Heart right ventricle (tissue), 16 donors: ENCODE data around the gene PRPSAP1. TPM values are rescaled to one million over a fixed set of nuclear protein-coding genes. Genes with fewer than 3 reads are reported as not detected.

ENCODE experiments used
- ATAC-seq, 8 donors: fragments of 200-7000 bp; cut with Tn5 transposase; one replicate each; pipeline ENCODE4 v1.9.1; 2020; ENCODE audit warnings: mild to moderate bottlenecking in 8 of 8, moderate library complexity in 8 of 8, moderate number of reproducible peaks in 1 of 8
- DNase-seq, 2 donors: peaks; one replicate each; pipeline ENCODE4 v3.0.0-alpha.2; 2020
- H3K27ac ChIP-seq, 10 donors: fragments of 200-600 bp; sonication (generic) in 2 of 10; one replicate each; pipeline versions ENCODE4 v1.5.0 to v1.8.0; 2020 to 2022; ENCODE audit warnings: mild to moderate bottlenecking in 3 of 10
- H3K27me3 ChIP-seq, 7 donors: fragments of 200-600 bp; one replicate each; pipeline ENCODE4 v1.8.0; 2021 to 2022; ENCODE audit warnings: mild to moderate bottlenecking in 2 of 7
- H3K36me3 ChIP-seq, 9 donors: fragments of 200-600 bp; sonication (generic) in 1 of 9; one replicate each; pipeline versions ENCODE4 v1.5.0 to v1.8.0; 2020 to 2022; ENCODE audit warnings: mild to moderate bottlenecking in 2 of 9
- H3K4me1 ChIP-seq, 9 donors: fragments of 200-600 bp; sonication (generic) in 1 of 9; one replicate each; pipeline versions ENCODE4 v1.5.0 to v1.8.0; 2020 to 2022; ENCODE audit warnings: mild to moderate bottlenecking in 4 of 9
- H3K4me3 ChIP-seq, 10 donors: fragments of 200-600 bp; sonication (generic) in 2 of 10; one replicate each; pipeline versions ENCODE4 v1.5.0 to v1.8.0; 2020 to 2022; ENCODE audit warnings: mild to moderate bottlenecking in 7 of 10, moderate library complexity in 2 of 10
- H3K9me3 ChIP-seq, 11 donors: fragments of 200-600 bp in 10 of 11; sonication (generic) in 2 of 11; one replicate each; pipeline versions ENCODE4 v1.5.0 to v1.8.0; 2013 to 2022; ENCODE audit warnings: mild to moderate bottlenecking in 2 of 11, control low read depth in 1 of 11, moderate library complexity in 1 of 11
- CTCF ChIP-seq, 9 donors: fragments of 200-600 bp; sonication (generic) in 2 of 9; IDR thresholded peaks; one replicate each; pipeline versions ENCODE4 v1.5.0 to v1.8.0; 2021 to 2022; ENCODE audit warnings: antibody characterized with exemption in 9 of 9, mild to moderate bottlenecking in 5 of 9, moderate library complexity in 1 of 9
- WGBS, 2 donors: extraction: QIAGEN DNeasy Blood & Tissue Kit; methylation state at CpG; one replicate each; pipeline ENCODE4 v1.1.7; 2013; ENCODE audit warnings: inconsistent platforms in 1 of 2; 5-methylcytosine and 5-hydroxymethylcytosine counted together
- intact Hi-C, 10 donors: fragments of 100-400 bp; cut with DNase I; formaldehyde crosslinking; loops; one replicate each; pipeline versions ENCODE4 v1.11.1 to v1.14.2; 2022
- polyA plus RNA-seq, 2 donors: library from polyadenylated mRNA; stranded (reverse); fragments of 200-250 nt; gene quantifications; one replicate each; pipeline ENCODE4 v1.2.3, GENCODE V29; 2013
- total RNA-seq, 10 donors: library from RNA; stranded (reverse); fragmentation: NEBNext Ultra II Directional in 3 of 10; extraction: Animal tissue kit (Norgen Biotek cat#: 25700) in 3 of 10; gene quantifications; one replicate each; pipeline versions ENCODE4 v1.2.1 to v1.2.4, GENCODE V29; 2021 to 2023
- donor health status: Arrhythmogenic right ventricular cardiomyopathy.
- donor health status: ischemic (EF 13 %, LVEDD 7.1; RV severe dilation, severe dysfunction).
- donor health status: healthy with polysubstance abuse.
- donor health status: DM: no; HTN: yes; CAD: no.
- donor health status: DM: no; HTN: no; CAD: no.
- donor health status: ischemic (EF 25% LVEDD 6.9; RV normal size, moderate dysfunction).
- donor health status: ischemic (EF 25% LVEDD 5.7; RV mildly dilated, moderate dysfunction).
- donor health status: healthy.
- donor health status: DM: yes; HTN: yes; CAD: no.
- donor health status: Ischemic cardiomyopathy.
- donor health status: ischemic (EF 35%, LVEDD 5.7; RV mildly dilated, moderate dysfunction).
- donor health status: nonischemic (EF 11% LVEDD 7.7; RV severe dilation, severe dysfunction).
- donor health status: DM: yes; HTN: yes; CAD: no.
- donor health status: PGD.
- donor health status: ischemic (EF 29% LVEDD 5.4; RV normal size, mild dysfunction).
- donor health status: nonischemic (EF 23%, LVEDD 6.1; RV moderate dilation, normal function).

Gene PRPSAP1
- total and polyA plus RNA-seq, 12 donors = 26.4 to 43.7 (median 33.7) TPM

GRCh38 chr17:76304226-76305134 is 49.2 kb downstream of the PRPSAP1 start:
- no peak for TF ChIP-seq CTCF (IDR thresholded peaks at IDR 0.05)
- WGBS, 2 donors = 83 to 90% methylated on average over 17 of the region's 17 CpGs
- no peak overlapping the region for H3K27ac ChIP-seq
- H3K27me3 ChIP-seq = no peaks in the 10 kb centered on the region
- intact Hi-C loops = loop anchor here in 8 of 10 donors (2.0 to 10.0 kb wide), 7 partner anchors 83 to 203 kb away; partner anchors contain the start of gene RHBDF2 (in 3 of the 8)
- peaks cover 0 to 21% (median 0%) of the 10 kb centered on the region in 9 donors for H3K36me3 ChIP-seq
- H3K4me3 ChIP-seq = no peak overlapping the region
- no peak for DNase-seq
- no peaks in the 10 kb centered on the region for H3K9me3 ChIP-seq
- H3K4me1 ChIP-seq = peaks cover 0 to 3% (median 0%) of the 10 kb centered on the region in 9 donors
- ATAC-seq = no peak

- Histone ChIP-seq H3K9me3 (no peaks in the 10 kb centered on the region), H3K4me1 (peaks cover 0 to 14% (median 6%) of the 10 kb centered on the region in 9 donors), H3K27me3 (no peaks in the 10 kb centered on the region), H3K27ac (no peak overlapping the region), H3K36me3 (peaks cover 0 to 7% (median 0%) of the 10 kb centered on the region in 9 donors), H3K4me3 (no peak overlapping the region)
- intact Hi-C loops = loop anchor here in 7 of 10 donors (5.0 to 10.0 kb wide), 4 partner anchors 175 to 393 kb away; partner anchors contain the start of gene MRPL38 (in 1 of the 7)
- ATAC-seq = no peak
- TF ChIP-seq CTCF (IDR thresholded peaks at IDR 0.05) = no peak
- WGBS, 2 donors = 96 to 98% methylated on average over 3 of the region's 3 CpGs
- no peak for DNase-seq
Observed at GRCh38 chr17:76297436-76297835, 56.3 kb downstream of the PRPSAP1 start.

GRCh38 chr17:76296889-76297288 is 56.8 kb downstream of the PRPSAP1 start:
- Histone ChIP-seq H3K36me3 (peaks cover 0 to 7% (median 0%) of the 10 kb centered on the region in 9 donors), H3K27me3 (no peaks in the 10 kb centered on the region), H3K9me3 (no peaks in the 10 kb centered on the region), H3K4me3 (no peak overlapping the region), H3K27ac (no peak overlapping the region), H3K4me1 (peaks cover 0 to 14% (median 6%) of the 10 kb centered on the region in 9 donors)
- DNase-seq (no peak), ATAC-seq (no peak)
- intact Hi-C loops = loop anchor here in 7 of 10 donors (5.0 to 10.0 kb wide), 4 partner anchors 175 to 392 kb away; partner anchors contain the start of gene MRPL38 (in 1 of the 7)
- no peak for TF ChIP-seq CTCF (IDR thresholded peaks at IDR 0.05)
- WGBS, 2 donors = 93 to 96% methylated on average over 5 of the region's 5 CpGs

- Histone ChIP-seq H3K4me3 (no peak overlapping the region), H3K27ac (peak overlapping the region in 1 of 10 donors; percentile 31), H3K27me3 (no peaks in the 10 kb centered on the region), H3K36me3 (peaks cover 0 to 12% (median 0%) of the 10 kb centered on the region in 9 donors), H3K9me3 (no peaks in the 10 kb centered on the region), H3K4me1 (peaks cover 0 to 14% (median 6%) of the 10 kb centered on the region in 9 donors)
- TF ChIP-seq CTCF (IDR thresholded peaks at IDR 0.05) = no peak
- 25 to 35% methylated on average over 4 of the region's 4 CpGs for WGBS, 2 donors
- DNase-seq = no peak
- intact Hi-C loops = loop anchor here in 7 of 10 donors (5.0 to 10.0 kb wide), 4 partner anchors 174 to 391 kb away; partner anchors contain the start of gene MRPL38 (in 1 of the 7)
- peak in 7 of 8 donors; percentile 41 to 65 (median 49) for ATAC-seq
Observed at GRCh38 chr17:76296186-76296585, 57.5 kb downstream of the PRPSAP1 start.
